Astrocyte of the cerebellum (primary cell): ENCODE measurements around the gene GREB1L.

Source experiments
- DNase-seq: peaks from one replicate; pipeline ENCODE4 v3.0.0-alpha.2; 2011; ENCODE audit warnings: low read depth
- H3K4me3 ChIP-seq: 2 replicates; pipeline ENCODE4 v1.5.1; 2011; ENCODE audit warnings: mild to moderate bottlenecking, low read depth, low read length, moderate library complexity
- in situ Hi-C: cut with HindIII; loops from 2 replicates; pipeline ENCODE4 v1.10.0; 2017; ENCODE audit warnings: low sequenced_read_pairs
- TF ChIP-seq, protein P1 (sequence below): IDR thresholded peaks from 2 replicates; pipeline ENCODE4 v1.5.1; 2012; ENCODE audit warnings: low read length, low read depth, moderate library complexity, mild to moderate bottlenecking; ENCODE audit errors: missing control alignments

The GREB1L gene

GRCh38 chr18:21393986-21394385, 152.0 kb downstream of the GREB1L start:
- TF ChIP-seq, protein P1, sequence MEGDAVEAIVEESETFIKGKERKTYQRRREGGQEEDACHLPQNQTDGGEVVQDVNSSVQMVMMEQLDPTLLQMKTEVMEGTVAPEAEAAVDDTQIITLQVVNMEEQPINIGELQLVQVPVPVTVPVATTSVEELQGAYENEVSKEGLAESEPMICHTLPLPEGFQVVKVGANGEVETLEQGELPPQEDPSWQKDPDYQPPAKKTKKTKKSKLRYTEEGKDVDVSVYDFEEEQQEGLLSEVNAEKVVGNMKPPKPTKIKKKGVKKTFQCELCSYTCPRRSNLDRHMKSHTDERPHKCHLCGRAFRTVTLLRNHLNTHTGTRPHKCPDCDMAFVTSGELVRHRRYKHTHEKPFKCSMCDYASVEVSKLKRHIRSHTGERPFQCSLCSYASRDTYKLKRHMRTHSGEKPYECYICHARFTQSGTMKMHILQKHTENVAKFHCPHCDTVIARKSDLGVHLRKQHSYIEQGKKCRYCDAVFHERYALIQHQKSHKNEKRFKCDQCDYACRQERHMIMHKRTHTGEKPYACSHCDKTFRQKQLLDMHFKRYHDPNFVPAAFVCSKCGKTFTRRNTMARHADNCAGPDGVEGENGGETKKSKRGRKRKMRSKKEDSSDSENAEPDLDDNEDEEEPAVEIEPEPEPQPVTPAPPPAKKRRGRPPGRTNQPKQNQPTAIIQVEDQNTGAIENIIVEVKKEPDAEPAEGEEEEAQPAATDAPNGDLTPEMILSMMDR, result no peak
- in situ Hi-C loops, result no loop called here
- no peak overlapping the region for H3K4me3 ChIP-seq

DNA sequence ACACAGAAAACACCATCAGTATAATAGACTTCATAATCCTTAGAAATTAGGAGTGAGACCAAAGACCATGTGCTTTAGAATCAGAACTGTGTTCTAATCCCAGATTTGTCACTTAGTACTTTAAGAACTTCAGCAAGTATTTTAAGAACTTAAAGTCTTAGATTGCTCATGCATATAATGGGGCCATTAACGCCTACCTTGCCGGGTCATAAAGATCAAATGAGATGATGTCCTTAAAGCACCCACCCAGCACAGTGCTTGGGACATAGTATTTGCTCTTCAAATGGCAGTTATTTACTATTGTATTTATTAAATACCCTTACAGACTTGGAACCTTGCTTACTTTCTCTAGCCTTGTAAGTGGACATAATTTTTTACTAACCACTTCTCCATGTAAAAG, 156.1 kb downstream of the GREB1L start:
- in situ Hi-C loops, result no loop called here
- DNase-seq, result no peak
- H3K4me3 ChIP-seq, result no peak overlapping the region
- TF ChIP-seq, protein P1, result no peak

More at GRCh38 chr18:21393986-21394385, 152.0 kb downstream of the GREB1L start:
- DNase-seq, result no peak

GRCh38 chr18:21402272-21402671, 160.2 kb downstream of the GREB1L start:
- DNase-seq, result no peak
- in situ Hi-C loops, result loop anchor here (5.0 kb wide), 1 partner anchor 45 kb away; no protein-coding TSS in a partner anchor
- TF ChIP-seq, protein P1, result no peak
- H3K4me3 ChIP-seq, result no peak overlapping the region

GRCh38 chr18:21404426-21404825, 162.4 kb downstream of the GREB1L start:
- TF ChIP-seq, protein P1, result no peak
- in situ Hi-C loops, result loop anchor here (5.0 kb wide), 1 partner anchor 43 kb away; no protein-coding TSS in a partner anchor
- DNase-seq, result no peak
- H3K4me3 ChIP-seq, result no peak overlapping the region

GRCh38 chr18:21406116-21406515, 164.1 kb downstream of the GREB1L start:
- H3K4me3 ChIP-seq, result no peak overlapping the region
- no peak for DNase-seq
- TF ChIP-seq, protein P1, result no peak
- in situ Hi-C loops, result no loop called here

DNA sequence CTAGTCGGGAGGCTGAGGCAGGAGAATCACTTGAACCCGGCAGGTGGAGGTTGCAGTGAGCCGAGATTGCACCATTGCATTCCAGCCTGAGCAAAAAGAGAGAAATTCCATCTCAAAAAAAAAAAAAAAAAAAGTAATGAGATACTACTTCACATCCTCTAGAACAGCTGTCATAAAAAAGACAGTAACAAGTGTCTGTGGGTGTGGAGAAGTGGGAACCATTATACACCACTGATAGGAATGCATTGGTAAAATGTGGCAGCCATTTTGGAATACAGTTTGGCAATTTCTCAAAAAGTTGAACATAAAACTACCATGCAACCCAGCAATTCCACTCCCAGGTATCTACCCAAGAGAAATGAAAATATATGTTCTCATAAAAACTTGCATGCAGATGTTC, 166.6 kb downstream of the GREB1L start:
- in situ Hi-C loops, result no loop called here
- DNase-seq, result no peak
- TF ChIP-seq, protein P1, result no peak
- H3K4me3 ChIP-seq, result no peak overlapping the region

DNA sequence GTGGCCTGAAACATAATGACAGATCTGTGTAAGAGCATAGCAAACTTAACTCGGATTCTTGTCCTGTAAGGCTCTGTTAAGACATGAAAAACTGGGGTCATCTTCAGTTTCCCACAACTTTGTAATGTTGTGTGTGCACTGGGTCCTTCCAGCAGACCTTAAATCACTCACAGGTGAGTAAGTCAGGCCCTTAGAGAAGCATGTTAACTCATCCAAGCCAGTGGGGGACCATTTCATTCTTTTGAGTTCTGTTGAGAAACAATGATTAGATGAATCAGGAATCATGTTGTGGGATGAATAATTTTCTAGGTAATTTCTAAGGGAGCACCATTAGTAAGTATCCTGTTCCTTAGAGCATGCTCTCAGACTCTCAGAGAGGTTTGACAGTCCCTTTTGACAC, 191.4 kb downstream of the GREB1L start:
- TF ChIP-seq, protein P1, result no peak
- in situ Hi-C loops, result no loop called here
- no peak for DNase-seq
- H3K4me3 ChIP-seq, result no peak overlapping the region
